Left lung (tissue), 10 donors: Measurements from ENCODE around the gene TARM1. TPM values are rescaled to one million over a fixed set of nuclear protein-coding genes. Genes with fewer than 3 reads are reported as not detected.

Experiments
- ATAC-seq: fragments of 200-7000 bp; cut with Tn5 transposase; one replicate; pipeline ENCODE4 v1.9.1; 2020; ENCODE audit warnings: moderate library complexity
- DNase-seq, 4 donors: peaks; one replicate each; pipeline ENCODE4 v3.0.0-alpha.2; 2013 to 2020
- H3K27ac ChIP-seq, 2 donors: fragments of 200-600 bp; sonication (generic) in 1 of 2; one replicate each; pipeline versions ENCODE4 v1.5.0 to v1.8.0; 2020 to 2021
- H3K27me3 ChIP-seq, 2 donors: fragments of 200-600 bp; sonication (generic) in 1 of 2; one replicate each; pipeline versions ENCODE4 v1.5.0 to v1.8.0; 2020 to 2021
- H3K36me3 ChIP-seq, 2 donors: fragments of 200-600 bp; sonication (generic) in 1 of 2; one replicate each; pipeline versions ENCODE4 v1.5.0 to v1.8.0; 2020 to 2021
- H3K4me1 ChIP-seq, 2 donors: fragments of 200-600 bp; one replicate each; pipeline ENCODE4 v1.8.0; 2021
- H3K4me3 ChIP-seq, 2 donors: fragments of 200-600 bp; sonication (generic) in 1 of 2; one replicate each; pipeline versions ENCODE4 v1.5.0 to v1.8.0; 2020 to 2021; ENCODE audit warnings: mild to moderate bottlenecking in 1 of 2
- H3K9me3 ChIP-seq, 2 donors: fragments of 200-600 bp; sonication (generic) in 1 of 2; one replicate each; pipeline versions ENCODE4 v1.5.0 to v1.8.0; 2020 to 2021
- CTCF ChIP-seq, 2 donors: fragments of 200-600 bp; sonication (generic) in 1 of 2; IDR thresholded peaks; one replicate each; pipeline versions ENCODE4 v1.5.0 to v1.8.0; 2021; ENCODE audit warnings: antibody characterized with exemption in 2 of 2
- intact Hi-C, 2 donors: fragments of 100-400 bp; cut with DNase I; formaldehyde crosslinking; loops; one replicate each; pipeline versions ENCODE4 v1.11.2 to v1.14.2; 2022
- polyA plus RNA-seq, 6 donors: library from polyadenylated mRNA; unstranded; fragments of 120-200 nt; gene quantifications; one replicate each; pipeline ENCODE4 v1.2.1, GENCODE V29; 2013; ENCODE audit not compliant: insufficient read length in 6 of 6
- total RNA-seq, 2 donors: library from RNA; stranded (reverse); fragmentation: NEBNext Ultra II Directional; extraction: Animal tissue kit (Norgen Biotek cat#: 25700); gene quantifications; one replicate each; pipeline ENCODE4 v1.2.1, GENCODE V29; 2021
- donor health status: DM: no; HTN: yes; CAD: no.
- donor health status: DM: no; HTN: no; CAD: no.

TARM1 gene
- total and polyA plus RNA-seq, 8 donors, result 0.24 to 0.46 (median 0.31) TPM; not detected in 3

GRCh38 chr19:54073829-54074228 is 7.3 kb downstream of the TARM1 start:
- no peak for ATAC-seq
- TF ChIP-seq CTCF (IDR thresholded peaks at IDR 0.05), result no peak
- Histone ChIP-seq H3K4me1 (peaks cover 0 to 14% of the 10 kb centered on the region in 2 donors), H3K4me3 (no peak overlapping the region), H3K27ac (no peak overlapping the region), H3K27me3 (no peaks in the 10 kb centered on the region), H3K36me3 (no peaks in the 10 kb centered on the region), H3K9me3 (peaks cover 0 to 8% of the 10 kb centered on the region in 2 donors)
- intact Hi-C loops, result no loop called here
- DNase-seq, result no peak

GRCh38 chr19:54069470-54069869 is 11.7 kb downstream of the TARM1 start:
- peaks cover 0 to 8% of the 10 kb centered on the region in 2 donors for H3K9me3 ChIP-seq
- no peaks in the 10 kb centered on the region for H3K36me3 ChIP-seq
- peaks cover 0 to 10% of the 10 kb centered on the region in 2 donors for H3K27me3 ChIP-seq
- DNase-seq (no peak), ATAC-seq (no peak)
- intact Hi-C loops, result no loop called here
- no peaks in the 10 kb centered on the region for H3K4me1 ChIP-seq
- no peak for TF ChIP-seq CTCF (IDR thresholded peaks at IDR 0.05)
- no peak overlapping the region for H3K4me3 ChIP-seq
- no peak overlapping the region for H3K27ac ChIP-seq

GRCh38 chr19:54063350-54064116 is 17.6 kb downstream of the TARM1 start, which contains the start of gene VSTM1:
TSS of gene VSTM1 (minus strand) at chr19:54063897. CDS start at chr19:54063777, 120 bp downstream.
- H3K4me3 ChIP-seq, result peak within 1 kb of the TSS in 1 of 2 donors; percentile 35
- peaks cover 0 to 49% of the 10 kb centered on the region in 2 donors for H3K27me3 ChIP-seq
- H3K4me1 ChIP-seq, result peaks cover 0 to 22% of the 10 kb centered on the region in 2 donors
- peak in 1 of 4 donors; percentile 78 for DNase-seq
- intact Hi-C loops, result no loop called here
- no peaks in the 10 kb centered on the region for H3K9me3 ChIP-seq
- ATAC-seq, result no peak
- no peaks in the 10 kb centered on the region for H3K36me3 ChIP-seq
- H3K27ac ChIP-seq, result peak within 1 kb of the TSS in 1 of 2 donors; percentile 88
- TF ChIP-seq CTCF (IDR thresholded peaks at IDR 0.05), result no peak

- ATAC-seq (peak; percentile 45), DNase-seq (peak in 2 of 4 donors; percentile 63 to 90)
- no peak for TF ChIP-seq CTCF (IDR thresholded peaks at IDR 0.05)
- H3K27me3 ChIP-seq, result peaks cover 0 to 43% of the 10 kb centered on the region in 2 donors
- H3K9me3 ChIP-seq, result no peaks in the 10 kb centered on the region
- H3K4me1 ChIP-seq, result peaks cover 0 to 22% of the 10 kb centered on the region in 2 donors
- H3K36me3 ChIP-seq, result no peaks in the 10 kb centered on the region
- intact Hi-C loops, result no loop called here
- peak overlapping the region in 1 of 2 donors; percentile 88 for H3K27ac ChIP-seq
- peak overlapping the region in 1 of 2 donors; percentile 35 for H3K4me3 ChIP-seq
These were observed 18.5 kb downstream of the TARM1 start for GRCh38 chr19:54062643-54063042.

- H3K4me3 ChIP-seq, result no peak overlapping the region
- DNase-seq (no peak), ATAC-seq (no peak)
- no peak for TF ChIP-seq CTCF (IDR thresholded peaks at IDR 0.05)
- H3K27ac ChIP-seq, result peak overlapping the region in 1 of 2 donors; percentile 76
- intact Hi-C loops, result no loop called here
- peaks cover 0 to 22% of the 10 kb centered on the region in 2 donors for H3K4me1 ChIP-seq
- H3K36me3 ChIP-seq, result no peaks in the 10 kb centered on the region
- H3K27me3 ChIP-seq, result peaks cover 0 to 67% of the 10 kb centered on the region in 2 donors
- no peaks in the 10 kb centered on the region for H3K9me3 ChIP-seq
These were observed 33.5 kb downstream of the TARM1 start for GRCh38 chr19:54047616-54048015.
